COR-L47 (cell line): ENCODE data around the gene SERPINB12.

ENCODE experiments used
- DNase-seq: peaks from one replicate; lab custom pipeline; 2025; lab: John Stamatoyannopoulos, UW

Gene SERPINB12

DNA sequence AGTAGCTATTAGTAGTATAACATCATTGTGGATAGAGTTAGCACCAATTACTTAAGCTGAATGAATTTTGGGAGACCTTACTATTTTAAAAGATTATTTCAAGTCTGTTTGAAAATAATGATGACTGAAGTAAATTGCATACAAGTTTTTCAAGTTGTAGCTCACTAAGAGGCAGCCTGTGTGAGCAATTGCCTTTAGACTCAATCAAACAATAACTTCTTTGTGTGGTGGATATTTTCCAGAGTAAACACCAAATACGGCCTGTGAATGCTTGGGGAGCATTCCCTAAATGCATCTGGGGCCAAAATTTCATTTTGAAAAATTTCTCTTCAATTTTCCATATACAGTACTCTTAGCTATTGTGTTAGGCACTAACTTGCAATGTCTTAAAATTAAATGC, 7.9 kb downstream of the SERPINB12 start:
- DNase-seq: no peak

DNA sequence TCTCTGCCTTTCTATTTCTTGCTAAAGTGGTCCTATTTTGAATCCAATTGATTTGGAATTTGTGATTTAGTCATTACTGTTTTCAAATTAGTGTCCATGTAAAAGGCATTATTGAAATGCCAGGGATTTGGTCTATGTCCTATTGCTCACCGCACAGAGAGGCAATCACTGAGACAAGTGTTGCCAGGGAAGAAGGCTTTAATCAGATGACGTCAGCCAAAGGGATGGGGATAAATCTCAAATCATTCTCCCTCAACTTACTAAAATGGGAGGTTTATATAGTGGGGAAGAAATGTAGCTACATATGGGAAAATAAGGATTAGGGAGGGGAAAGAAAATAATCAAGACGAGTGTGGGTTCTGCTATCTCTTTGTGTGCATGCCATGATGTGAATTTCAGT, 9.6 kb downstream of the SERPINB12 start:
- no peak for DNase-seq

GRCh38 chr18:63552581-63552980, 10.4 kb downstream of the SERPINB12 start:
- no peak for DNase-seq

GRCh38 chr18:63553081-63553480, 10.9 kb downstream of the SERPINB12 start:
- no peak for DNase-seq

DNA sequence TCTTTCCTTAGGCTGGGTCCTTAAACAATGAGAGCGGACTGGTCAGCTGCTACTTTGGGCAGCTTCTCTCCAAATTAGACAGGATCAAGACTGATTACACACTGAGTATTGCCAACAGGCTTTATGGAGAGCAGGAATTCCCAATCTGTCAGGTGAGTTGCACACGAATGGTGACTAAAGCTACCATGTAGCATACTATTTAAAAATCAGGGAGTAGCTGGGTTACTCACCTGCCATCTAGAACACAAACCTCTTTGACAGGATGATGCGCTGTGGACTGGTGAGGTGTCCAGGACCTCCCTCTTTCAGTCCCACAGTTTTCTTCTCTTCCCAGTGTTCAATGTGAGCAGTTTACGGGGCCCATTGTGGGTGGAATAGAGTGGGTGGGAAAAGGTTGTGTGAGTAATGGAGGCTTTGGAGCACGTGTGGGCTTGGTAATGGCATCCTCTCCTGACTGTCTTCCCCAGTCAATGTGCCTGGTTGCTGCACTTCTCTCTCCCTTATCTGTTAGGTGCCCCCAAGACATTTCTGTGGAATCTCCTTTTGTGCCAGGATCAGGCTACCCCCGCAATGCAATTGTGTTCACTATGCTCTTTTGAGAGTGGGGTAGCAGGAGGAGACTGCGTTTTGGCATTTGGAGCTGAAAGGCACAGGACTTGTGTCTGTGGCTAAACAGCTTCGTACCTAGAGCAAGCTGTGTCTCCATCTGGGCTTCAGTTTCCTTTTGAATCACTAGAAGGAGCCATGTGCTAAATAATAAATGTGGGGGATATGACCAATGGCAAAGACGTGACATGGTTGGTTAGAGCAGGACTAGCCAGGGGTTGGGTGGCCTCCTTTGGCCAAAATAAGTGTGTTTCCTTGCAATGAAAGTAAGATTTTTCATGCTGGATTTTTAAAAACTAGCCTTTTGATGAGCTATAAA, 17.7 kb downstream of the SERPINB12 start:
- DNase-seq: no peak

DNA sequence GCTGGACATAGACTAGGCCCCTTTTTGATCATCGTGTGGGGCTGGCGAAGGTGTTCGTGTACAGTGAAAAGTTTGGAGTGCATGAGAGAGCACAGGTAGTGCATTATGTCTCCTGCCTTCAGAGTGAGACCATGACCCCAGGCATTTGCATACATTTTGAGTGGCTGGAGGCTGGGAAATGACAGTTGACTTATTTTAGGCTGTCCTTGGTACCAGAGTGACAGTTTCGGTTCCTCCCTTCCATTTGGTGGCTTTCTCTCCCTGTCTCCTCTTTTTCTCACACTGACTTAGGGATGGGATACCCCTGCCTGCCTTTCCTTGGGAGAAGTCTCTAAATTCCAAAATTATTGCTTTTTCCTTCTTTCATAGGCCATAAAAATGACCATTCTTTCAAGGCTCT, 20.1 kb downstream of the SERPINB12 start:
- no peak for DNase-seq

GRCh38 chr18:63564021-63564420, 21.9 kb downstream of the SERPINB12 start:
- DNase-seq: no peak

DNA sequence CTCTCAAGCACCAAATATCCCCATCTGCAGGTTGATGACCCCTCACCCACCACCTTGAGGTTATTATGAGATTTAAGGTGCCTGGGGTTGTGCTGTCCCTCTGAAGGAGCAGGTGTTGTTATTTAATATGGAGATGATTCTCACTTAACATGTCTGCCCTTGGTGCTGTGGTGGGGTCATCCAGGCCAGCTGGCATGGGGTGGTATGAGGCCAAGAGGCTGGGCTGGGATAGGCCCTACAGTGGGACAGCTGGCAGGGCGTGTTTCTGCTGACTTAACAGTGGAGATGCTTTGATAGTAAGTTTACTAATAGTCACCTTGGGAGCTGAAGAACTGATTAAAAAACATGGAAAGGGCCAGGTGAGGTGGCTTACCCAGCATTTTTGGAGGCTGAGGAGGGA, 22.4 kb downstream of the SERPINB12 start:
- no peak for DNase-seq

DNA sequence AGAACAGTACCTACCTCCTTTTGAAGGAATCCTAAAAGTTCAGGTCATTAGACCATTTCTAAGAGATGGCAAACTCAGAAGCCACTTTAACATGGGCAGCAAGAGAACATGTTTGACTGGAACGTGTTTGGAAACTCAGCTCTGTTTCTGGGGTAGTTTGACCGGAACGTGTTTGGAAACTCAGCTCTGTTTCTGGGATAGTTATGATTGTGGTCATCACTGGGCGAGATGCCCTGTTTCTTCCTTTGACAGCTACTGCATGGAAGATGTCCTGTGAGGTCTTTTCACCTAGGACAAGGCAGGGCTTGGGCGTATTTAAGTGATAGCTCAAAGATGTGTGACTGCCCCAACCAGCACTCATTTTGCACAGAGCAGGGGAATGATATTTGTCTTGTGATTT, 25.1 kb downstream of the SERPINB12 start:
- DNase-seq: no peak

DNA sequence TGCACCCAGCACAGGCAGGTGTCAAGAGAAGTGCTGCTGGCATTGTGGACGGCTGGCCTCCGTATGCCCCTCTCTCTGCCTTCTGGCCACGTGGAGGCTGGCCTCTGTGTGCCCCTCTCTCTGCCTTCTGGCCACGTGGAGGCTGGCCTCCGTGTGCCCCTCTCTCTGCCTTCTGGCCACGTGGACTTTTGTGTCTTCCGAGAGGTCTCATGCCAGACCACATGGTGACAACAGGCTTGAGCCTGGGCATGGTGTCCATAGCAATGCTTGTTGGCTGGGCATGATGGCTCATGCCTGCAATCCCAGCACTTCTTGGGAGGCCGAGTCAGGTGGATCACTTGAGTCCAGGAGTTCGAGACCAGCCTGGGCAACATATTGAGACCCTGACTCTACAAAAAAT, 25.7 kb downstream of the SERPINB12 start:
- no peak for DNase-seq

- DNase-seq: no peak
Observed at GRCh38 chr18:63570721-63571120, 28.6 kb downstream of the SERPINB12 start.

GRCh38 chr18:63575681-63576080, 33.5 kb downstream of the SERPINB12 start:
- DNase-seq: no peak

DNA sequence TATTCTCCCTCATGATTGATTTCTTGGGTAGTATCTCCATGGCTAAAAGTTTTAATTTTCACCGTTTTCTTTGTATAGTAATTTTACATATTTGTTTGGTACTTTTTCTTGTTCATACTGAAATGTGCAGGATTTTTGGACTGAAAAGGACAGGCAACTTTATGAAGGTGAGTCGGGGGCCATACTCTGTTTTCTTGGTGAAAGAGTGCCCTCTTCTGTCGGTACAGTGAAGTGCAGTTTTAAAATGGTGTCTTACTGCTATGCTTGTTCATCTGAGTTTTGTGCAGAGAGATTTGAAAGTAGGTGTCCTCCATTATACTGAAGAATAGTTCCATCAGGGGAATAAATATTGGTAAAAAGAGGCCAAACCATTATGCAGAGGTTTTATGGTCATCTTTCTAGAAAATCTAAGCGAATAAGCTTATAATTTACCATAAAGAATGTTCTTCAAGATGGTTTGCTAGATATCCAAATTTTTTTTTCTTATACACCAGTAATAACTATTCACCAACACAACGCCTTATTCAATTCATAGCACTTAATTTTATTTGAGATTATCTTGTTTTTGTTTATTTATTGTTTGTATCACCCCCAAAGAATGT, 36.3 kb downstream of the SERPINB12 start:
- peak; percentile 30 for DNase-seq

- DNase-seq: no peak
Observed at GRCh38 chr18:63579616-63580015, 37.4 kb downstream of the SERPINB12 start.

DNA sequence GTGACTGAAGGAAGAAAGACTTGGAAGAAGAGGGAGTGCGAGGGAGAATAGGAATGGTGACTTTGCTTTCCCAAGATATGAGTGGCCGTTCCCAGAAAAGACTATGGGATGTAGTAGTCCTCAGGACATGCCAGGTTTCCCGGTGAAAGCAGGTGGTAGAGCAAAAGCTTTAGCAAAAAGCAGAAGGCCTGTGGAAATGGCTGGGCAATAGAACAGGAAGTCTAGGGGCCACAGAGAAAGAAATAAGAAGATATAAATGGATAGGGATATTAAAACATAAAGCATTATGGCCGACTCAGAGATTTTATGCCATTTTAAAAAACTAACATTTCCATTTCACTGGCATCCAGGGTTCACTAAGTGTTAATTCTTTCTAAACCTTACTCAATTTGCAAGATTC, 43.8 kb downstream of the SERPINB12 start:
- DNase-seq: no peak

DNA sequence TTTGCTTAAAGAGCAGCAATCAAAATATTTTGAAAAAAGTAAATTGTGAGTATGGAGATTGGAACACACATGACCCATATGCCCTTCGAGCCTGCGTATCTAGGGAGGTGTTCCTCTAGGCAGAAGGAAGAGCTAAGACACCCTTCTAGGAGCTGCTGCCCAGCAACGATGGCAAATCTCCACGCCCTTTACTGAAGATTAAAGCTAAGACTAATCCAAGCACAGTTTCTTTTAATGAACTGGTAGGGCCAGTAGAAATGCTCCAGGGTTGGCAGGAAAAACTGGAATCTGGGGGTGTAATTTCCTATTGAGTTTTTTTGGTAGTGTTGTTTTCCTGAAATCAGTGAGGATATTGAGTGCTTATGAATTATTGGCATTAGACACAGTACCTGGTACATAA, 44.3 kb downstream of the SERPINB12 start:
- DNase-seq: no peak

DNA sequence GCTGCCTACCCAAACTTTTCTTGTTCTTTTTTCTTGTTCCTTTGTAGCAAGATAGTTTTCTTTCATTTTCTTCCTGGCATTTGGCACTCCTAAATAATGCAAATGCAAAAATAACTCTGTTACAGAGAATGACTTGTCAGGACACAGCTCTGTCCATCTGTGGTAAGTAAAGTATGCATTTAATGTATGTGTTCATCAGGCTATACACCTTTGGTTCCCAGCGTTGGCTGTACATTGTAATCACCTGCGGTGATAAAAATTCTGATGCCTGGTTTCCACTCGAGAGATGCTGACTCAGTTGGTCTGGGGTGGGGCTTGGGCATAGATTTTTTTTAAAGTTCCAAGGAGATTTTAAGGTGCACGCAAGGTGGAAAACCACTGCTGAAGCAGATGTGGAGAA, 44.8 kb downstream of the SERPINB12 start, which contains the start of gene SERPINB13:
SERPINB13 (plus strand) TSS at position 378 of the 400 bp plus-strand sequence. CDS start 1,325 bp downstream, outside the sequence.
- no peak for DNase-seq

DNA sequence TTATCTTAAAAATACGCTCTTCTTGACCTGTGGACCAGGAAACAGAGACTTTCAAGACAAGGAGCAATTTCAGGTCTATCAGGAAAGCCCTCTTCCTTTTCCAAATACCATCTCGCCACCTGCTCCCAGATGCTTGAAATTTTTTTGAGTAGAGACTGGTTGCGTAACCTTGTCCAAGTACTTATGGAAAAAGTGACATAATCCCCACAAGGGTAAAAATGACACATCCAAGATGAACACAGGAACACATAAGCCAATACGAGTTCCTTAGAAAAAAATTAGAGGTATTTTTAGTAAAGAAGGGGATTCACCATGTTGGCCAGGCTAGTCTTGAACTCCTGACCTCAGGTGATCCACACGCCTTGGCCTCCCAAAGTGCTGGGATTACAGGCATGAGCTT, 46.7 kb downstream of the SERPINB12 start:
- DNase-seq: no peak

GRCh38 chr18:63590373-63590772, 48.2 kb downstream of the SERPINB12 start:
- no peak for DNase-seq

- DNase-seq: no peak
Observed at GRCh38 chr18:63590966-63591695, 49.0 kb downstream of the SERPINB12 start.

DNA sequence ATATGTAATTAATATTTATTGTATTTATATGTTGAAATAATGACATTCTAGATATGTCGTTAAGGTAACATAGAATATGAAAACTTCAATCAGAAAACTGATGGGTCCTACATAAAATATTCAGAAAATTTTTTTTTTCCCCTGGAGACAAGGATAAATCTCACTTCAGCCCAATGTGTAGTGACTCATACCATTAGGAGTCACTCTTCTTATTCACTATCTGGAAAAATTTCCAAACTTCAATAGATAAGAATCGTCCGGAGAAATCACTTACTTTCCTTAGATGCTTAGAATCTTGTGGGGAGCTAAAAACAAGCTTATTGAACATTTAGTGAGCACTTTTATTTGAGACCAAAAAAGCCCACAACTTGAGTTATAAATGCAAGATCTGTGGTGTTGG, 49.6 kb downstream of the SERPINB12 start:
- DNase-seq: no peak

DNA sequence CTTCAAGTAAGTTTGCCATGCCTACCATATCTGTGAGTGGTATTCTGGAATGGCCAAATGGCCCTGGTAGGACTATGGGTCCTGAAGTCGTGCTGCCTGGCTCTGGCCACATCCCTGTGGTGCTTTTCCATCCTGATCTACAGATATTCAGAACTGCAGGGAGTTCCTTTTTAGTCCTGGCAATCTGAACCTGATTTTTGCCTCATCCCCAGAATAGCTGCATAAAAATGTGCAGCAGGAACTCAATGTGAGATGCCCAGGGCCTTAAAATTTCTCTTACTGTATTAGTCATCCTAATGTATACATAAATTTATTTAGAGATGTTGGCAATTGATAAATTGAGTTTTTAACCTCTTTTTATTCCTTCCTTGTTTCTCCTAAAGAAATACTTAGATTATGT, 50.3 kb downstream of the SERPINB12 start:
- DNase-seq: no peak

DNA sequence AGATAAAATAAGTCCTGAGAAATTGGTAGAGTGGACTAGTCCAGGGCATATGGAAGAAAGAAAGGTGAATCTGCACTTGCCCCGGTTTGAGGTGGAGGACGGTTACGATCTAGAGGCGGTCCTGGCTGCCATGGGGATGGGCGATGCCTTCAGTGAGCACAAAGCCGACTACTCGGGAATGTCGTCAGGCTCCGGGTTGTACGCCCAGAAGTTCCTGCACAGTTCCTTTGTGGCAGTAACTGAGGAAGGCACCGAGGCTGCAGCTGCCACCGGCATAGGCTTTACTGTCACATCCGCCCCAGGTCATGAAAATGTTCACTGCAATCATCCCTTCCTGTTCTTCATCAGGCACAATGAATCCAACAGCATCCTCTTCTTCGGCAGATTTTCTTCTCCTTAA, 54.8 kb downstream of the SERPINB12 start:
- no peak for DNase-seq
